GM06990 (cell line): ENCODE data around the gene MALRD1.

Experiments
- DNase-seq: peaks from one replicate; pipeline ENCODE4 v3.0.0-alpha.2; 2011; ENCODE audit not compliant: insufficient read length; ENCODE audit errors: extremely low read depth
- H3K27me3 ChIP-seq: replicated peaks from 2 replicates; pipeline ENCODE4 v1.6.0; 2011; ENCODE audit warnings: low read length; ENCODE audit not compliant: control insufficient read depth, insufficient read depth
- H3K36me3 ChIP-seq: 2 replicates; pipeline ENCODE4 v1.5.1; 2011; ENCODE audit warnings: low read length; ENCODE audit not compliant: control insufficient read depth, insufficient read depth
- H3K4me3 ChIP-seq: replicated peaks from 2 replicates; pipeline ENCODE4 v1.5.1; 2011; ENCODE audit warnings: low read depth, mild to moderate bottlenecking, control low read depth, low read length
- TF ChIP-seq, protein P1 (sequence below): IDR thresholded peaks from 2 replicates; pipeline ENCODE4 v1.5.1; 2011; ENCODE audit warnings: low read length, control low read depth, mild to moderate bottlenecking, inconsistent platforms; ENCODE audit not compliant: insufficient read depth, poor library complexity, severe bottlenecking

The MALRD1 gene

DNA sequence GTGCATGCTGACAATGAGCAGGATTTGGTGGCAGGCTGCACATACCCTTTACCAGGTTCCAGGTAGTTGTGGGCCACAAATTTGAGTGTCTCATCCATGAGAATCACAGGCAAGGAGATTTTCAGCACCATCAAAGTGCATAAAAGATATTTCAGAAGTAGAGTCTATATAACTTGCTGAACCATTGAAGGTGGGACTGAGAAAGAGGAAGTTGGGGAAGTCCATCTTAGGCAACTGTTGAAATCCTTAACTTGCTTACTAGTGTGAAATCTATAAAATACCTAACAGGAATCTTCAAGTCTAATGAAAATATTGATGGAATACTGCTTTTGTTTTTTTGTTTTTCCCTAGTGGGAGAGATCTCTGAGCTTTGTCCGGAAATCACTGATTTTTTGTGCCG lies 442.6 kb downstream of the MALRD1 start:
- DNase-seq, result no peak
- TF ChIP-seq, protein P1, sequence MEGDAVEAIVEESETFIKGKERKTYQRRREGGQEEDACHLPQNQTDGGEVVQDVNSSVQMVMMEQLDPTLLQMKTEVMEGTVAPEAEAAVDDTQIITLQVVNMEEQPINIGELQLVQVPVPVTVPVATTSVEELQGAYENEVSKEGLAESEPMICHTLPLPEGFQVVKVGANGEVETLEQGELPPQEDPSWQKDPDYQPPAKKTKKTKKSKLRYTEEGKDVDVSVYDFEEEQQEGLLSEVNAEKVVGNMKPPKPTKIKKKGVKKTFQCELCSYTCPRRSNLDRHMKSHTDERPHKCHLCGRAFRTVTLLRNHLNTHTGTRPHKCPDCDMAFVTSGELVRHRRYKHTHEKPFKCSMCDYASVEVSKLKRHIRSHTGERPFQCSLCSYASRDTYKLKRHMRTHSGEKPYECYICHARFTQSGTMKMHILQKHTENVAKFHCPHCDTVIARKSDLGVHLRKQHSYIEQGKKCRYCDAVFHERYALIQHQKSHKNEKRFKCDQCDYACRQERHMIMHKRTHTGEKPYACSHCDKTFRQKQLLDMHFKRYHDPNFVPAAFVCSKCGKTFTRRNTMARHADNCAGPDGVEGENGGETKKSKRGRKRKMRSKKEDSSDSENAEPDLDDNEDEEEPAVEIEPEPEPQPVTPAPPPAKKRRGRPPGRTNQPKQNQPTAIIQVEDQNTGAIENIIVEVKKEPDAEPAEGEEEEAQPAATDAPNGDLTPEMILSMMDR, result no peak
- H3K27me3 ChIP-seq, result no peaks in the 10 kb centered on the region
- no peak overlapping the region for H3K4me3 ChIP-seq
- H3K36me3 ChIP-seq, result no peaks in the 10 kb centered on the region

- TF ChIP-seq, protein P1, result no peak
- no peak overlapping the region for H3K4me3 ChIP-seq
These were observed 445.3 kb downstream of the MALRD1 start for GRCh38 chr10:19493917-19494316.

GRCh38 chr10:19497026-19497425 lies 448.4 kb downstream of the MALRD1 start:
- H3K4me3 ChIP-seq, result no peak overlapping the region
- H3K27me3 ChIP-seq, result no peaks in the 10 kb centered on the region
- TF ChIP-seq, protein P1, result no peak
- DNase-seq, result no peak
- H3K36me3 ChIP-seq, result no peaks in the 10 kb centered on the region

More at GRCh38 chr10:19493917-19494316, 445.3 kb downstream of the MALRD1 start:
- DNase-seq, result no peak
- Histone ChIP-seq H3K36me3 (no peaks in the 10 kb centered on the region), H3K27me3 (no peaks in the 10 kb centered on the region)

GRCh38 chr10:19498393-19499290 lies 450.0 kb downstream of the MALRD1 start:
- DNase-seq, result no peak
- H3K27me3 ChIP-seq, result no peaks in the 10 kb centered on the region
- TF ChIP-seq, protein P1, result no peak
- no peak overlapping the region for H3K4me3 ChIP-seq
- no peaks in the 10 kb centered on the region for H3K36me3 ChIP-seq

GRCh38 chr10:19499291-19499770 lies 450.7 kb downstream of the MALRD1 start:
- H3K4me3 ChIP-seq, result no peak overlapping the region
- no peak for DNase-seq
- H3K27me3 ChIP-seq, result no peaks in the 10 kb centered on the region
- H3K36me3 ChIP-seq, result no peaks in the 10 kb centered on the region
- TF ChIP-seq, protein P1, result no peak
